Uterus (tissue), 2 donors: ENCODE measurements around the gene GC.

Experiments
- POLR2A ChIP-seq, 2 donors: fragments of 450-650 bp; IDR thresholded peaks; one replicate each; pipeline ENCODE4 v1.6.1; 2016; ENCODE audit warnings: antibody characterized with exemption in 2 of 2, mild to moderate bottlenecking in 1 of 2, moderate library complexity in 1 of 2
- TF ChIP-seq, protein P1 (sequence below), 4 experiments: fragments of 200-600 bp in 2 of 4; fragments of 450-650 bp in 2 of 4; sonication (generic) in 2 of 4; IDR thresholded peaks; one replicate each; pipeline ENCODE4 v1.5.1; 2016 to 2019; ENCODE audit warnings: antibody characterized with exemption in 4 of 4, mild to moderate bottlenecking in 2 of 4, moderate library complexity in 1 of 4

DNA sequence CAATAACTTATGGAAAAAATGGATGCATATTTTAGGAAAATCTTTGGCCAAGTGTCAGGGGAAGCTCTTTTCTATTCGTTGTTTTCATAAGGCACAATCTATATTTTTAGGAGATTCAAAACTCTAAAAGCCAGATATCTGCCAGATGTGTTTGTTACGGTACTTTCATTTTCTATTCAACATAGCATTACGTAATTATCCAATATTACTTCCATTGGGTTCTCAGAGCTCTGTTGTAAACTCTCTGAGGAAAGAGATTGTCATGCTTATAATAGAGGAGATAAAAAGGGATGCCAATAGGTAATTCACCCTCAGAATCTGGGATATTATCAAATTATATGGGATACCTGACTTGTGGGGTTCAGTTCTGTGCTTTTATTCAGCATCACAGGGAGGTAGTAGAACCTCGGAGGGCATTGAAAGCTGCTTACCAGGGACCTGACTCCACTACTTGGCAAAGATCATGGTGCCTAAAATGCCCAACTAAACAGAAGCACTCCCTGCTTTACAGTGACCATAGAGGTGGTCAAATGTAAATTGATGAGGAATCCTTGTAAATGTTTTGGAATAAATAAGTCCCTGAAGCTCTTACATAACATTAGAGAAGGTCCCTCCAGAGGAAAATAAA lies 32.9 kb upstream of the GC start:
- no peak for TF ChIP-seq POLR2A (IDR thresholded peaks at IDR 0.05)
- TF ChIP-seq, protein P1, sequence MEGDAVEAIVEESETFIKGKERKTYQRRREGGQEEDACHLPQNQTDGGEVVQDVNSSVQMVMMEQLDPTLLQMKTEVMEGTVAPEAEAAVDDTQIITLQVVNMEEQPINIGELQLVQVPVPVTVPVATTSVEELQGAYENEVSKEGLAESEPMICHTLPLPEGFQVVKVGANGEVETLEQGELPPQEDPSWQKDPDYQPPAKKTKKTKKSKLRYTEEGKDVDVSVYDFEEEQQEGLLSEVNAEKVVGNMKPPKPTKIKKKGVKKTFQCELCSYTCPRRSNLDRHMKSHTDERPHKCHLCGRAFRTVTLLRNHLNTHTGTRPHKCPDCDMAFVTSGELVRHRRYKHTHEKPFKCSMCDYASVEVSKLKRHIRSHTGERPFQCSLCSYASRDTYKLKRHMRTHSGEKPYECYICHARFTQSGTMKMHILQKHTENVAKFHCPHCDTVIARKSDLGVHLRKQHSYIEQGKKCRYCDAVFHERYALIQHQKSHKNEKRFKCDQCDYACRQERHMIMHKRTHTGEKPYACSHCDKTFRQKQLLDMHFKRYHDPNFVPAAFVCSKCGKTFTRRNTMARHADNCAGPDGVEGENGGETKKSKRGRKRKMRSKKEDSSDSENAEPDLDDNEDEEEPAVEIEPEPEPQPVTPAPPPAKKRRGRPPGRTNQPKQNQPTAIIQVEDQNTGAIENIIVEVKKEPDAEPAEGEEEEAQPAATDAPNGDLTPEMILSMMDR (IDR thresholded peaks at IDR 0.05): no peak
